Sciatic nerve (tissue), 2 donors: Measurements from ENCODE around the gene DHDH. TPM values are rescaled to one million over a fixed set of nuclear protein-coding genes. Genes with fewer than 3 reads are reported as not detected.

Experiments
- ATAC-seq: fragments of 200-7000 bp; cut with Tn5 transposase; one replicate; pipeline ENCODE4 v1.9.1; 2020; ENCODE audit warnings: mild to moderate bottlenecking, moderate library complexity
- DNase-seq: peaks from one replicate; pipeline ENCODE4 v3.0.0-alpha.2; 2020; ENCODE audit warnings: low spot score
- intact Hi-C: fragments of 100-400 bp; cut with DNase I; formaldehyde crosslinking; loops from one replicate; pipeline ENCODE4 v1.14.2; 2022
- total RNA-seq: library from RNA; stranded (reverse); fragmentation: NEBNext Ultra II Directional; extraction: Animal tissue kit (Norgen Biotek cat#: 25700); gene quantifications from one replicate; pipeline ENCODE4 v1.2.1, GENCODE V29; 2021
- donor health status: DM: no; HTN: no; CAD: no.
- donor health status: DM: no; HTN: no; CAD: no.

The DHDH gene
- total RNA-seq, 1 donor from 2014 or later: 1.1 TPM

DNA sequence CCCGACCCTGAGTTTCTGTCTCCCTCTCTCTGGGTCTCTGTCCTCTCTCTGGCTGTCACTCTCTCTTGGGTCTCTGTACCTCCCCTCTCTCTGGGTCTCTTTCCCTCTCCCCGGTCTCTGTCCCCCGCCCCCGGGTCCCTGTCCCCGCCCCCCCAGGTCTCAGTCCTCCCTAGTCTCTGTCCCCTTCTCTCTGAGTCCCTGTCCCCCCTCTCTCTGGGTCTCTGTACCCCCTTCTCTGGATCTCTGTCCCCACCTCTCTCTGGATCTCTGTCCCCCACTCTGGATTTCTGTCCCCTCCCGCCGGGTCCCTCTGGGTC is 29.3 kb downstream of the DHDH start:
- ATAC-seq (no peak), DNase-seq (no peak)
- intact Hi-C loops: loop anchor here (10.0 kb wide), 1 partner anchor 108 kb away; no protein-coding TSS in a partner anchor

DNA sequence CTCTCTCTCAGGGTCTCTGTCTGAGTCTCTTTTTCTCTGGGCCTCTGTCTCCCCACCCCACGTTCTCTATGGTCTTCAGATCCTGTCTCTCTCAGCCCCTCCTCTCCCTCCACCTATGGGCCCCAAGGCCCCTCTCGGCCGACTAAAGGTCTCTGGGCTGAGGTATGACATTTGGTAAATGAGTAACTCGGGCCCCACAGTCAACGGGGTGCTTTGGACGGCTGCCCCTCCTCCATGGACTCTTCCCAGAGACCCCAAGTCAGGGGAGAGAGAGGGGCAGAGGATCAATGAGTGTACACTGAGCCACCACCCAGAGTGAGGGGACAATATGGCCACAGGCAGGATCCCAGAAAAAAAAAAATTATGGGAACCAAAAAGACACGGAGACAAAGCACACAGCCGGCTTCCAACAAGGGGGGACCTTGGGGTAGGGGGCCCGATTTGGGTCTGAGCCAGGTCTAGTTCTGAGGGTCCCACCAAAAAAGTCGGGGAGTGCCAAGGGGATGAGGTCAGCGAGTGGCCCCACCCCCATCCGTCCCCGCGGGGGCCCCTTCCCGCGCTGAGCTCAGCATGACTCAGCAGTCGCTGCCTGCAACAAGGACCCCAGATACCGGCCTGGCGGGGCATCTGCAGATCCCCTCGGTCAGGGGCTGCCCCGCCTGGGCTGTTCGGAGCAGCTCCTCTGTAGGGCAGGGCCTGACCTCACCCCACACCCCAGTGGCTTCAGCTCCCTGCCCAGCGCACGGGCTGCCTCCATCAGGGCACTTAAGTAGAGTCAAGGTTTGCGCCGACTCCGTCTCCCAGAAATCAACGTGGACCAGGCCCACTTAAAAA is 30.1 kb downstream of the DHDH start:
- DNase-seq (peak; percentile 91), ATAC-seq (peak; percentile 60)
- intact Hi-C loops: loop anchor here (10.0 kb wide), 1 partner anchor 109 kb away; no protein-coding TSS in a partner anchor

- ATAC-seq (peak; percentile 10), DNase-seq (no peak)
- intact Hi-C loops: loop anchor here (10.0 kb wide), 1 partner anchor 110 kb away; no protein-coding TSS in a partner anchor
Observed at GRCh38 chr19:48964205-48965039, 30.9 kb downstream of the DHDH start.

DNA sequence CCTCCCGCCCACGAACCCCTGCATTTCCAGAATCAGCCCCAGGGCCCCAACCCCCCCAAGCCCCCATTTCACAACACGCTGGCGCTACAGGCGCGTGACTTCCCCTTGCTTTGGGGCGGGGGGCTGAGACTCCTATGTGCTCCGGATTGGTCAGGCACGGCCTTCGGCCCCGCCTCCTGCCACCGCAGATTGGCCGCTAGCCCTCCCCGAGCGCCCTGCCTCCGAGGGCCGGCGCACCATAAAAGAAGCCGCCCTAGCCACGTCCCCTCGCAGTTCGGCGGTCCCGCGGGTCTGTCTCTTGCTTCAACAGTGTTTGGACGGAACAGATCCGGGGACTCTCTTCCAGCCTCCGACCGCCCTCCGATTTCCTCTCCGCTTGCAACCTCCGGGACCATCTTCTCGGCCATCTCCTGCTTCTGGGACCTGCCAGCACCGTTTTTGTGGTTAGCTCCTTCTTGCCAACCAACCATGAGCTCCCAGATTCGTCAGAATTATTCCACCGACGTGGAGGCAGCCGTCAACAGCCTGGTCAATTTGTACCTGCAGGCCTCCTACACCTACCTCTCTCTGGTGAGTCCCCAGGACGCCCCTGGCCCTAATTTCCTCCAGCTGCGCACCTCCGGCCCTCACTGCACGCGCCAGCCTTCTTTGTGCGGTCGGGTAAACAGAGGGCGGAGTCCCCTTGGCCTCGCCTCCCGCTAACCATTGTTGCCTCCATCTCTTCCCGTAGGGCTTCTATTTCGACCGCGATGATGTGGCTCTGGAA is 31.7 kb downstream of the DHDH start, which contains the start of gene FTL:
FTL (plus strand) TSS at position 270 of the 766 bp plus-strand sequence; CDS start at position 469, 199 bp downstream.
- DNase-seq (peak; percentile 99), ATAC-seq (peak; percentile 92)
- intact Hi-C loops: loop anchor here (10.0 kb wide), 1 partner anchor 110 kb away; no protein-coding TSS in a partner anchor

- DNase-seq: peak; percentile 91
- intact Hi-C loops: loop anchor here (10.0 kb wide), 1 partner anchor 111 kb away; no protein-coding TSS in a partner anchor
- ATAC-seq: peak; percentile 57
Observed at GRCh38 chr19:48965806-48966540, 32.5 kb downstream of the DHDH start.

- DNase-seq (no peak), ATAC-seq (no peak)
- intact Hi-C loops: loop anchor here (10.0 kb wide), 1 partner anchor 112 kb away; no protein-coding TSS in a partner anchor
Observed at GRCh38 chr19:48966541-48967345, 33.2 kb downstream of the DHDH start.

GRCh38 chr19:48967346-48968178 is 34.1 kb downstream of the DHDH start:
- intact Hi-C loops: loop anchor here (10.0 kb wide), 1 partner anchor 113 kb away; no protein-coding TSS in a partner anchor
- peak; percentile 5 for ATAC-seq
- peak; percentile 71 for DNase-seq

GRCh38 chr19:48968179-48968661 is 34.7 kb downstream of the DHDH start:
- intact Hi-C loops: loop anchor here (10.0 kb wide), 1 partner anchor 113 kb away; no protein-coding TSS in a partner anchor
- no peak for ATAC-seq
- no peak for DNase-seq

DNA sequence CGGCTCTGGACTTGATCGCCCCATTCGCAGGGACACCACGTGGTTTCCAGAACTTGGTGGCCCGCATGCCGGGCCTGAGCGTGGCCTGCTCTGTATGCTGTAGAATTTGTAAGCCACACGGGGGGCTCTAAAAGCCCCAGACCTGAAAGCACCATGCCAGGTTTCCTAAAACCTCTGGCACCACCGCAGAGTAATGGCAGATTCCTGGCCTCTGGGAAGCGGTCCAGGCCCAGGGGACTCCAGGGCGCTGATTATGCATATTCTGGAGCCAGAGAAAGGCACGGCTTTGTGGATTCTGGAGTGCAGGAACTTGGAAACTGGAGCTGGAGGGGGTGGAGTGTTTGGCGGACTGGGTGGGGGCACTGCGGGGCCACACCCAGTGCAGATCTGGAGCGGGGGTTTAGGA is 35.3 kb downstream of the DHDH start:
- DNase-seq: no peak
- intact Hi-C loops: loop anchor here (10.0 kb wide), 1 partner anchor 114 kb away; no protein-coding TSS in a partner anchor
- ATAC-seq: no peak

GRCh38 chr19:48969276-48970138 is 36.0 kb downstream of the DHDH start:
- DNase-seq (no peak), ATAC-seq (no peak)
- intact Hi-C loops: loop anchor here (2.0 to 10.0 kb wide), 2 partner anchors 115 to 175 kb away; no protein-coding TSS in a partner anchor

DNA sequence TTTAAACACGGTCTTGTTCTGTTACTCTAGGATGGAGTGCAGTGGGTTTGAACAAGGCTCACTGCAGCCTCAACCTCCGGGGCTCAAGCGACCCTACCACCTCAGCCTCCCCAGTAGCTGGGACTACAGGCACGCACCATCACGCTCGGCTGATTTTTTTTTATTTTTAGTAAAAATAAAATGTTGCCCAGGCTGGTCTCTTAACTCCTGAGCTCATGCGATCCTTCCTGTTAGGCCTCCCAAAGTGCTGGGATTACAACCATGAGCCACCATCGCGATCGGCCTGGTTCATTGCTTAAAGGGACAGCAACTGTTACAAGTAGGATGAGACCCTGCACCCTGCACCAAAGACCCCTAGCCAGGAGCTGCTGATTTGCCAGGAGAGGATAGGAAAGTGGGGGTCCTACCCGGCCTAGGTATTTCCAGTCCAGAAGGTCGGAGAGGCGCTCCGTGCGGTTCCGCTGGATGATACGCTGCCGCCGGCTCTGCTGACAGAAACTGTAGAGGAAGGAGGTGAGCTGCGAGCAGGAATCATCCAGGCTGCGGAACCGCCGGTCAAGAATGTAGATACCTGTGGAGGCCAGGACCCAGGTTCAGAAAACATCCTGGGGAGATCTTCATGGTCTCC is 36.8 kb downstream of the DHDH start:
- no peak for DNase-seq
- no peak for ATAC-seq
- intact Hi-C loops: loop anchor here (2.0 kb wide), 1 partner anchor 175 kb away; no protein-coding TSS in a partner anchor

GRCh38 chr19:48970923-48971395 is 37.5 kb downstream of the DHDH start:
- DNase-seq (peak; percentile 93), ATAC-seq (peak; percentile 58)
- intact Hi-C loops: loop anchor here (2.0 kb wide), 1 partner anchor 176 kb away; no protein-coding TSS in a partner anchor

DNA sequence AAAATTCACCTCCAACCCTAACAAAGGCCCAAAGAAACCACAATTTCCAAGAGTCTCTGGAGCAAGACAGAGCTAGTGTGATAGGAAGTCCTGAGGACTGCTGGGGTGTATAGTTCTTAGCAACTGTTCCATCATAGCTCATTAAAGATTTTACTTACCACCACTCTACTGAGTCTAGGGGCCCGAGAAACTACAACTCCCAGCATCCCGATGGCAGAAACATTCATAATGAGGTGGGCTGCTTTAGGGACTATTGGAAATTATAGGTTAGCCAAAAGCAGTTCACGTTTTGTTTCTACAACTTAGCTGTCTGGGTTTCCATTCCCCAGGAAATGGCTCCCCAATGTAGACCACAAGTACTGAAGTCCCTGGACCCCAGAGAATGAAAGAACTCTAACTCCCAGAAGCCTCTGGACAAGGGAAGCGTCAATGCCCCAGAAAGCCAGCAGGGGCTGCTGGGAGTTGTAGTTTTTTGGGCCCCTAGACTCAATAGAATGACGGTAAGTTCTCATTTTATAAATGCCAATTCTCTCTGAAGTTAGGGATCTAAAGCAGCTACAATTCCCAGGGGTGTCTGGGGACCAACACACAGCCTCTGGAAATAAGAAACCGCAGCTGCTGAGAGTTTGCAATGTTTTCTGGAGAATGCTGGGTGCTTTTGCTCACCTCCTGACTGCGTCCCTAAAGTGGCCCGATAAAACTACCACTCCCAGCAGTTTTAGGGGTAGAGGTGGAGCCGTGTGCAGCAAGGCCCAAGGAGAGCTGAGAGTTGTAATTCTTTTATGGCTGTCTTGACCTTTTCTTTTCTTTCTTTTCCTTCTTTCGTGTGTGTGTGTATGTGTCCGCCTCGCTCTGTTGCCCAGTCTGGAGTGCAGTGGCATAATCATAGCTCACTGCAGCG is 42.7 kb downstream of the DHDH start:
- DNase-seq: no peak
- intact Hi-C loops: no loop called here
- no peak for ATAC-seq

DNA sequence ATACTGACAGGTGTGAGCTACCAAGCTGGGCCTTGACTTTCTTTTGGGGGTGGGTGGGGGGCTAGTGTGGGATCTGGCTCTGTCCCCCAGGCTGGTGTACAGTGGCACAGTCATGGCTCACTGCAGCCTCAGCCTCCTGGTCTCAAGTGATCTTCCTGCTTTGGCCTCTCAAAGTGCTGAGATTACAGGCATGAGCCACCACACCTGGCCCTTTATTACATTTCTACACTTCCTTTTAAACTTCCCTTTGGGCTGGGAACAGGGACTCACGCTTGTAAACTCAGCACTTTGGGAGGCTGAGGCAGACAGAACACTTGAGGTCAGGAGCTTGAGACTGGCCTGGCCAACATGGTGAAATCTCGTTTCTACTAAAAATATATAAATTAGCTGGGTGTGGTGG is 43.6 kb downstream of the DHDH start:
- intact Hi-C loops: no loop called here
- DNase-seq: no peak
- ATAC-seq: no peak
